Activated CD4-positive, alpha-beta T cell treated with anti-CD3 and anti-CD28 coated beads for 4 hours (primary cell): Measurements from ENCODE around the gene TMEM120B.
"Not testable (repeated sequence)": the region's sequence is repeated elsewhere in the genome, so short reads cannot be mapped to it uniquely, and the experiment has no call there.

Experiments used
- DNase-seq, 2 donors: peaks; one replicate each; pipeline ENCODE4 v3.0.0-alpha.2; 2020

The TMEM120B gene

DNA sequence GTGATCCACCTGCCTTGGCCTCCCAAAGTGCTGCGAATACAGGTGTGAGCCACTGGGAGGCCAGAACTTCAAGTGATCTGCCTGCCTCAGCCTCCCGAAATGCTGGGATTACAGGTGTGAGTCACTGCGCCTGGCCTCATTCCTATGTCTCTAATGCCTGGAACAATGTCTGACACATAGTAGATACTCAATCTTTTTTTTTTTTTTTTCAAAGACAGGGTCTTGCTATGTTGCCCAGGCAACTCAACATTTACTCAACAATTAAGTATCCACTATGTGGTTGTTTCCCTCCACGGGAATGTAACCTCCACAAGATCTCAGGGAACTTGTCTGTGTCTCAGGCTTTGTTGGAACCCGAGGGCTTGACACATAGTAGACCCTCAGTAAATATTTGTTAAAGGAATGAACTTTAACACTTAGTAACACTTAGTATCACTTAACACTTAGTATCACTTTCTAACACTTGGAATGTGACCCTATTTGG lies 3.0 kb upstream of the TMEM120B start:
- no peak for DNase-seq

DNA sequence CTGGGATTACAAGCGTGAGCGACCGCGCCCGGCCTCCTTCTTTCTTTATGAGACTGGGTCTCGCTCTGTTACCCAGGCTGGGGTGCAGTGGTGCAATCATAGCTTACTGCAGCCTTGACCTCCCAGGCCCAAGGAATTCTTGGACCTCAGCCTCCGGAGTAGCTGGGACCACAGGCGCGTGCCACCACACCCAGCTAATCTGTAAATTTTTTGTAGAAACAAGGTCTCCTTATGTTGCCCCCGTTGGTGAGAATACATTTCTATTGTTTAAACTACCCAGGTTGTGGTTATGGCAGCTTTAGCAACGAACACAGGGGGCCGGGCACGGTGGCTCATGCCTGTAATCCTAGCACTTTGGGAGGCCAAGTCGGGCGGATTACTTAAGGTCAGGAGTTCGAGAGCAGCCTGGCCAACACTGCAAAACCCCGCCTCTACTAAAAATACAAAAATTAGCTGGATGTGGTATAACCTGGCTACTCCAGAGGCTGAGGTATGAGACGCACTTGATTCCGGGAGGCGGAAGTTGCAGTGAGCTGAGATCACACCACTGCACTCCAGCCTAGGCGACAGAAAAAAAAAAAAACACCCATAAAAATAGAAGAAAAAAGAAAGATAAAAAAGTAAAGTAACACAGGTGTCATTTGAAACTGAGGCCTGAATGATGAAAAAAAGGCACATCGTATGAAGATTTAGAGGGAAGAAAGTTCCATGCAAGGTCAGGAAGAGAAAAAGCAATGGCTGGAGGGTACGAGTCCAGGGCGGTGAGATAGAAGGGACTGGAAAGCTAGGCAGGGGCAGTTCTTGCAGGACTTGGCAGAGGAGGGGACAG lies 977 bp upstream of the TMEM120B start:
- DNase-seq: no peak

- DNase-seq: peak in 1 of 2 donors; percentile 10
Observed at GRCh38 chr12:121712190-121712460, 427 bp upstream of the TMEM120B start.

GRCh38 chr12:121713257-121713777 lies 765 bp downstream of the TMEM120B start:
- DNase-seq: no peak

DNA sequence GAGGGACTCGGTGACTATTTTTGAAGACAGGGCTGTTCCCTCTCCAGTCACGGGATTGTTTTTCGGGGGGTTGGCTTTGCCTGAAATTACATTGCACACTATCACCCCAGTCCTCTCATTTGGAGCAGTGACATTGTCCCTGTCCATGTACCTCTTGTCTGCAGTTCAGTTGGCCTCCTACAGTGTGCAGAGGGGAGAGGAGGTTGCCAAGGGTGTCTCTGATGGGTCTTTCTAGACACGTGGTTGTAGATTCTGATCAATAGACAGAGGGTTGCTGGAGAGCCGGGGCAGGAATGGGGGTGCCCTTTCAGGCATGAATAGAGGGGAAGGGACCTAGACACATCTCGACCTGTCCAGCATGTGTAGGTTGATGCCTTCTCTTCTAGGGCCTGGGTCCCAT lies 1.2 kb downstream of the TMEM120B start:
- no peak for DNase-seq

DNA sequence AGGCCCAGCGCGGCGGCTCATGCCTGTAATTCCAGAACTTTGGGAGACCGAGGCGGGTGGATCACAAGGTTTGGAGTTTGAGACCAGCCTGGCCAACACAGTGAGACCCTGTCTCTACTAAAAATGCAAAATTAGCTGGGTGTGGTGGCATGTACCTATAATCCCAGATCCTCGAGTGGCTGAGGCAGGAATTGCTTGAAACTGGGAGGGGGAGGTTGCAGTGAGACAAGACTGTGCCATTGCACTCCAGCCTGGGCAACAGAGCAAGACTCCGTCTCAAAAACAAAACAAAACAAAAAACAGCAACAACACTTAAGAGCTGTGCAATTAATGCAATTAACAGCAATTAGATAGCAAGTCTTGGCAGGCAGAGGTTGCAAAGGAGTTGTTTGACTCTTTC lies 2.5 kb downstream of the TMEM120B start:
- DNase-seq: not testable (repeated sequence)

GRCh38 chr12:121715862-121716435 lies 3.4 kb downstream of the TMEM120B start:
- no peak for DNase-seq

DNA sequence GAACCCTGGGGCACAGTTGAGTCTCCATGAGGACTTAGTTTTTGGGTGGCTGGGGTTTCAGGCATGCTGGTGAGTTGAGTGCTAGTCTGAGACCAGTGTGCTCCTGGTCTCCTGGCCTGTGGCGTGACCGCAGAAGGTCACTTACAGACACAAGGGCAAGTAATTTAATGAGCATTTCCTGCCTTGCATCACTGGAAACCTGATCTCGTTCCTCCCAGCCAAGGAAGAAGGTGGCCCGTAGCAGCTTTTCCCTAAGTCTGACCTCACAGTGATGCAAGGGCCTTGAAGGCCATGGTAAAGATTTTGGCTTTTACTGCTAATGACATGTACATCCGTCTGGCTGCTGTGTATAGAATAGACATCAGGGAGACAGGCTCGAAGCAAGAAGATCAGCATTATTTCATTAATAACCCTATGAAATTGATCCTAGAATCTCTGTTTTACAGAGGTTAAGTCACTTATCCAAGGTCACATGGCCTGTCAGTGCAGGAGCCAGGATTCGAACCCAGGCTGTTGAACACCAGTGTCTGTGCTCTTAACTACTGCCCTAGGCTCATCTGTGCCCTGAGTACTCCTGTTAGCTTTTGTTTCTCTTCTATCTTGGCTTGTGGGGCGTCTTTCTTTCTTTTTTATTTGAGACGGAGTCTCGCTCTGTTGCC lies 4.6 kb downstream of the TMEM120B start:
- no peak for DNase-seq

- no peak for DNase-seq
Observed at GRCh38 chr12:121718653-121719239, 6.2 kb downstream of the TMEM120B start.

DNA sequence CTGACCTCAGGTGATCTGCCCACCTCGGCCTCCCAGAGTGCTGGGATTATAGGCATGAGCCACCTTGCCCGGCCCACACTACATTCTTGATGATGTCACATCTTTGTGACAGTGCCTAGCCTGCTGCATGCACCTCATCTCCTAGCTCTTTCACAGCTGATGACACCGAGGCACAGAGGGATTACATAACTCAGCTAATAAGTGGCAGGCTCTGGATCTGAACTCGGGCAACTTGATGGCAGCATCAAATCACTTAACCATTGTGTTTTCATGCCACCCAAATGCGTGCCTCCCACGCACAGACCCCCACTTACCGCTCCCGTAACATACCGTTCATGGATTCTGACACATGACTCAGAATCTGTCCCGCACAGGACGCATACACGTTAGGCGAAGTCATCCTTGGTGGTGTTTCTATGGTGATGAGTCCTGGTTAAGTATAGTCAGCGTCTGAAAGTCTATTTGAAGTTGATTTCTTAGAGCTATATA lies 7.4 kb downstream of the TMEM120B start:
- no peak for DNase-seq

GRCh38 chr12:121720762-121721161 lies 8.2 kb downstream of the TMEM120B start:
- DNase-seq: no peak

DNA sequence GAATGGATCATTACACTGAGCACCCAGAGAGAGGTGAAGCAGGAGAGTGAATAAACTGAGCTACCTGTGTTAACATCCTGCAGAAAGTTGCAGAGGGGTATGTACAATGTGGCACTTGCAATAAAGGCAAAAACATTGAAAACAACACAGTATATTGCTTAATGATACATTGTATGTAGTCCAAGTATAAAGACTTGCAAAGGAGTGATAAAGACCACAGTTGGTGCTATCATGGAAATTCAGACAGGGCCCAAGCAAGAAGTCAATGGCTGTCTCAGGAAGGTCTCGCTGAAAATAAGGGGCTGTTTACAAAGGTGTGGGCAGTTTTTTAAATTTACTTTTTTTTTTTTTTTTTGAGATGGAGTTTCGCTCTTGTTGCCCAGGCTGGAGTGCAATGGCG lies 10.0 kb downstream of the TMEM120B start:
- DNase-seq: no peak

- DNase-seq: no peak
Observed at GRCh38 chr12:121723200-121723599, 10.6 kb downstream of the TMEM120B start.

- DNase-seq: no peak
Observed at GRCh38 chr12:121724925-121725324, 12.4 kb downstream of the TMEM120B start.

- no peak for DNase-seq
Observed at GRCh38 chr12:121725423-121725822, 12.9 kb downstream of the TMEM120B start.

DNA sequence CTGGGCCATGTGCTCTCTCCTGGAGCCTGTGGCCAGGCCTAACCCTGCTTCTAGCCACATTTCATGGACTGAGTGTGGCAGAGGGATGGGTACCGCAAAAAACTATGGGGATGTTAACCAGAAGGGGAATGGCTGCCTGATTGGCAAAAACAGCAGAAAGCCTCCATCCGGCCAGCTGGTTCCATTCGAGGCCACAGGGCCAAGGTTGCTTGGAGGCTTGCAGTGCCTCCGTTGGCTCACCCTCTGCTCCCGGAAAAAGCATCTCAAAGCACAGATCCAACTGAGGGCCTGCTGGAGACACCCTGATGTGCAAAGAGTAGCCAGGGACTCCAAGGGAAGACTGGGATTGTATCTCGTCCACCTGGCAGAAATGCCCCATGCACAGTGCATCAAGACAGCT lies 16.5 kb downstream of the TMEM120B start:
- DNase-seq: no peak

DNA sequence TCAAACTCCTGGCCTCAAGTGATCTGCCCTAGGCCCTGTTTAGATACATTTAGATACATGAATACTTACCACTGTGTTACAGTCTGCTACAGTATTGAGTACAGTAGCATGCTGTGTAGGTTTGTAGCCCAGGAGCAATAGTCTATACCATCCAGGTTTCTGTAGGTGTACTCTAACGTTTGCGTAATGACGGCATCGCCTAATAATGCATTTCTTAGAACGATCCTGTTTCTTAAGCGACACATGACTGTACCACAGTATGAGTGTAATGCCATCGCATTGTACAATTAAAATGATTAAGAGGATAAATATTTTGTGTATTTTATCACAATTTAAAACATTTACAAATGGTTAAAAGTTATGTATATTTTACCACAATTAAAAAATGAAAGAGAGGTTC lies 18.9 kb downstream of the TMEM120B start:
- DNase-seq: no peak

DNA sequence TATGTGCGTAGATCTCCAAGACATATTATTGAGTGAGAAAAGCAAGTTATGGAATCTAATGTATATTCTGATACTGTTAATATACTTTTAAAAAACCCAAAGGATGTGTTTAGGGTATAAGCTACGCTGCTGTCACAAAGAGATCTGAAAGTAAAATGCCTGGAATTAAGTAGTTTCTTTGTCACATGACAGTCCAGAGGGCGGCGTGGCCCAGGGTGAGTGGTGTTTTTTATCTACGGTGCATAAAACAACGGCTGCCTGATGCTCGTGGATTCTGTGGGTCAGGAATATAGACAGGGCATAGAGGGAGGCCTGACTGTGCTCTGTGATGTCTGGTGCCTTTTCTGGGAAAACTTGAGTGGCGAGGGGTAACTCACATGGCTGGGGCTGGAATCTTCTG lies 21.3 kb downstream of the TMEM120B start:
- no peak for DNase-seq

- DNase-seq: no peak
Observed at GRCh38 chr12:121738340-121738858, 25.8 kb downstream of the TMEM120B start.

GRCh38 chr12:121740847-121741246 lies 28.3 kb downstream of the TMEM120B start:
- no peak for DNase-seq

DNA sequence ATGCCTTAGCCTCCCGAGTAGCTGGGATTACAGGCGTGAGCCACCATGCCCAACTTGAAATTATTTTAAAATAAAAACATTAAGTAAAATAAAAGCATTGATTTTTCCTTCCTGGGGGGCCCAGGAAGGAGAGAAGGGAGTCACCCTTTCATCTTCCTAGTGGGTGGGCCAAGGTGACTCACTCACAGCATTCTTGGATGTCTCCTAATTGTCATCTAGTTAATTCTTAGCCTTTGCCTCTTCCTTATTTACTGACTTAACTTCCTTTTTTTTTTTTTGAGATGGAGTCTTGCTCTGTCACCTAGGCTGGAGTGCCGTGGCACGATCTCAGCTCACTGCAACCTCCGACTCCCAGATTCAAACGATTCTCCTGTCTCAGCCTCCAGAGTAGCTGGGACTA lies 29.2 kb downstream of the TMEM120B start:
- DNase-seq: no peak

- DNase-seq: not testable (repeated sequence)
Observed at GRCh38 chr12:121745545-121745944, 33.0 kb downstream of the TMEM120B start.

- no peak for DNase-seq
Observed at GRCh38 chr12:121748218-121748570, 35.6 kb downstream of the TMEM120B start.
